IMR-90 (cell line): ENCODE measurements around the gene UPK3A. TPM values are rescaled to one million over a fixed set of nuclear protein-coding genes. Genes with fewer than 3 reads are reported as not detected.

Experiments
- ATAC-seq: fragments of 200-7000 bp; cut with Tn5 transposase; 2 replicates; pipeline ENCODE4 v1.9.1; 2020; ENCODE audit warnings: low read depth, mild to moderate bottlenecking, moderate library complexity
- BruUV-seq: library from RNA; stranded (reverse); fragments of 400-500 nt; replicated peaks from 2 replicates; lab custom pipeline; 2021; lab: Mats Ljungman, UMichigan
- CTCF ChIA-PET: fragments of 300-600 bp; formaldehyde crosslinking; extraction: SDS; loops from one replicate; lab custom pipeline; 2021; ENCODE audit warnings: antibody characterized with exemption; lab: Yijun Ruan, JAX
- POLR2A ChIA-PET: fragments of 300-600 bp; sonication (Branson Sonifier 250); formaldehyde crosslinking; loops from one replicate; lab custom pipeline; 2022; ENCODE audit warnings: antibody characterized with exemption; ENCODE audit not compliant: unreplicated experiment; lab: Charles Lee
- DNase-seq: peaks from one replicate; pipeline ENCODE4 v3.0.0; 2013
- H2AFZ ChIP-seq: replicated peaks from 2 replicates; pipeline ENCODE3; 2013; ENCODE audit warnings: low read length, mild to moderate bottlenecking; ENCODE audit not compliant: poor library complexity
- H2AK5ac ChIP-seq: 2 replicates; pipeline ENCODE4 v1.6.1; 2013; ENCODE audit warnings: low read depth, low read length, inconsistent platforms
- H2AK9ac ChIP-seq: replicated peaks from 2 replicates; pipeline ENCODE3; 2013; ENCODE audit warnings: mild to moderate bottlenecking, low read depth, low read length, moderate library complexity; ENCODE audit not compliant: poor library complexity
- H2BK120ac ChIP-seq: 2 replicates; pipeline ENCODE4 v1.6.1; 2013; ENCODE audit warnings: low read depth, low read length, inconsistent platforms
- H2BK15ac ChIP-seq: 3 replicates; pipeline ENCODE4 v1.6.1; 2013; ENCODE audit warnings: low read depth, low read length, inconsistent platforms
- H2BK20ac ChIP-seq: 2 replicates; pipeline ENCODE4 v1.6.1; 2013; ENCODE audit warnings: low read depth, mild to moderate bottlenecking, inconsistent platforms, low read length, moderate library complexity
- H2BK5ac ChIP-seq: 2 replicates; pipeline ENCODE4 v1.6.1; 2013; ENCODE audit warnings: mild to moderate bottlenecking, low read depth, low read length, inconsistent platforms; ENCODE audit not compliant: poor library complexity, severe bottlenecking
- H3K14ac ChIP-seq: replicated peaks from 2 replicates; pipeline ENCODE4 v1.6.1; 2013; ENCODE audit warnings: low read depth, low read length, inconsistent platforms
- H3K18ac ChIP-seq: 2 replicates; pipeline ENCODE4 v1.6.1; 2013; ENCODE audit warnings: low read depth, low read length, control low read depth
- H3K23ac ChIP-seq: 2 replicates; pipeline ENCODE4 v1.6.1; 2013; ENCODE audit warnings: low read depth, low read length, inconsistent platforms
- H3K27ac ChIP-seq: 2 replicates; pipeline ENCODE4 v1.5.1; 2013; ENCODE audit warnings: mild to moderate bottlenecking, control low read depth, low read length; ENCODE audit not compliant: insufficient read depth
- H3K27me3 ChIP-seq: 2 replicates; pipeline ENCODE4 v1.6.1; 2013; ENCODE audit warnings: low read length; ENCODE audit not compliant: control insufficient read depth, insufficient read depth
- H3K36me3 ChIP-seq: 2 replicates; pipeline ENCODE4 v1.6.1; 2013; ENCODE audit warnings: low read length, mixed read lengths; ENCODE audit not compliant: control insufficient read depth, insufficient read depth
- H3K4ac ChIP-seq: 2 replicates; pipeline ENCODE4 v1.6.1; 2013; ENCODE audit warnings: low read depth, low read length, inconsistent platforms
- H3K4me1 ChIP-seq: 2 replicates; pipeline ENCODE4 v1.6.1; 2013; ENCODE audit warnings: low read length, mixed read lengths; ENCODE audit not compliant: control insufficient read depth, insufficient read depth
- H3K4me2 ChIP-seq: 2 replicates; pipeline ENCODE4 v1.6.1; 2013; ENCODE audit warnings: low read depth, mild to moderate bottlenecking, control low read depth, low read length, moderate library complexity
- H3K4me3 ChIP-seq: 2 replicates; pipeline ENCODE4 v1.5.1; 2013; ENCODE audit warnings: low read depth, mild to moderate bottlenecking, control low read depth, low read length, moderate library complexity; ENCODE audit not compliant: insufficient read depth
- H3K56ac ChIP-seq: 2 replicates; pipeline ENCODE4 v1.6.1; 2013; ENCODE audit warnings: low read length, inconsistent platforms; ENCODE audit not compliant: insufficient read depth; ENCODE audit errors: extremely low read depth
- H3K79me1 ChIP-seq, 2 experiments: 2 replicates each; pipeline ENCODE4 v1.6.1; 2013; ENCODE audit warnings: low read length in 2 of 2, inconsistent platforms in 1 of 2, low read depth in 1 of 2
- H3K9ac ChIP-seq: 2 replicates; pipeline ENCODE4 v1.6.1; 2013; ENCODE audit warnings: low read depth, low read length, control low read depth
- H3K9me1 ChIP-seq: 2 replicates; pipeline ENCODE4 v1.6.1; 2013; ENCODE audit warnings: low read length, inconsistent platforms; ENCODE audit not compliant: insufficient read depth
- H3K9me3 ChIP-seq: 2 replicates; pipeline ENCODE4 v1.6.1; 2013; ENCODE audit warnings: low read length; ENCODE audit not compliant: control insufficient read depth, insufficient read depth
- H4K20me1 ChIP-seq: 2 replicates; pipeline ENCODE4 v1.6.1; 2013; ENCODE audit warnings: low read length, inconsistent platforms; ENCODE audit not compliant: insufficient read depth
- H4K5ac ChIP-seq: 2 replicates; pipeline ENCODE4 v1.6.1; 2013; ENCODE audit warnings: mild to moderate bottlenecking, low read depth, low read length, control low read depth
- H4K8ac ChIP-seq, 2 experiments: 2 replicates each; pipeline ENCODE4 v1.6.1; 2013; ENCODE audit warnings: low read depth in 2 of 2, low read length in 2 of 2, control low read depth in 1 of 2, inconsistent platforms in 1 of 2
- H4K91ac ChIP-seq: 2 replicates; pipeline ENCODE4 v1.6.1; 2013; ENCODE audit warnings: low read depth, low read length, inconsistent platforms; ENCODE audit not compliant: insufficient read depth
- CEBPB ChIP-seq: IDR thresholded peaks from 2 replicates; pipeline ENCODE4 v1.6.1; 2012; ENCODE audit warnings: low read depth, low read length, improper control_type of control experiment
- MXI1 ChIP-seq: IDR thresholded peaks from 2 replicates; pipeline ENCODE4 v1.6.1; 2012; ENCODE audit warnings: low read depth, mild to moderate bottlenecking, low read length, moderate library complexity, borderline replicate concordance
- SMC3 ChIP-seq: fragments of 150-350 bp; IDR thresholded peaks from 2 replicates; pipeline ENCODE4 v1.6.1; 2016; ENCODE audit warnings: low read depth, mild to moderate bottlenecking, antibody characterized with exemption, low read length, moderate library complexity
- WGBS, 2 experiments: methylation state at CpG; one replicate each; pipeline versions ENCODE4 v1.1.5 to v1.1.7; 2013; ENCODE audit warnings: missing lambda C conversion rate in 2 of 2; ENCODE audit not compliant: insufficient read length in 1 of 2; ENCODE audit errors: extremely low coverage in 2 of 2; 5-methylcytosine and 5-hydroxymethylcytosine counted together
- dilution Hi-C: fragments of 300-500 bp; cut with HindIII; formaldehyde crosslinking; loops from one replicate; pipeline ENCODE4 v1.14.3; 2018; ENCODE audit warnings: low sequenced_read_pairs; ENCODE audit not compliant: unreplicated experiment
- in situ Hi-C: fragments of 300-500 bp; cut with MboI; formaldehyde crosslinking; loops from 3 replicates; pipeline ENCODE4 v1.14.3; 2019; ENCODE audit warnings: low sequenced_read_pairs, inconsistent platforms, mixed read lengths
- intact Hi-C: fragments of 100-400 bp; cut with micrococcal nuclease; formaldehyde crosslinking; loops from 2 replicates; pipeline ENCODE4 v1.10.0; 2022
- polyA plus RNA-seq, 3 experiments: library from polyadenylated mRNA; depleted of rRNA; stranded (reverse); fragments of >200 nt; gene quantifications; 2 replicates each; pipeline ENCODE4 v1.2.3, GENCODE V29; 2012; ENCODE audit warnings: low replicate concordance in 1 of 3
- total RNA-seq: library from RNA; depleted of rRNA; stranded (reverse); fragments of >200 nt; gene quantifications from 2 replicates; pipeline ENCODE4 v1.2.3, GENCODE V29; 2012

The UPK3A gene
- total and polyA plus RNA-seq, 2 of the 4 experiments (the other 2 are of a cell fraction): not detected

GRCh38 chr22:45337536-45337935 is 52.8 kb downstream of the UPK3A start:
- Histone ChIP-seq H2AFZ (no peak overlapping the region), H3K27me3 (no peaks in the 10 kb centered on the region), H3K18ac (no peak overlapping the region), H3K9me3 (no peaks in the 10 kb centered on the region), H3K9ac (no peak overlapping the region), H3K4me2 (no peak overlapping the region), H2AK5ac (no peak overlapping the region), H3K56ac (no peak overlapping the region), H3K23ac (no peak overlapping the region), H3K36me3 (peaks cover 50% of the 10 kb centered on the region), H3K4ac (no peak overlapping the region), H3K27ac (no peak overlapping the region), H2BK5ac (no peak overlapping the region), H3K4me3 (no peak overlapping the region), H2BK20ac (no peak overlapping the region), H4K91ac (no peak overlapping the region), H3K9me1 (no peaks in the 10 kb centered on the region), H4K20me1 (no peaks in the 10 kb centered on the region), H3K4me1 (no peaks in the 10 kb centered on the region; the same call in 1 of the 2 replicates), H3K79me1 (no peaks in the 10 kb centered on the region), H2AK9ac (no peak overlapping the region), H4K5ac (no peak overlapping the region), H3K14ac (no peak overlapping the region), H2BK120ac (no peak overlapping the region), H4K8ac (no peak overlapping the region), H2BK15ac (no peak overlapping the region)
- no peak for DNase-seq
- 84% methylated on average over 5 of the region's 9 CpGs; no CpG with 5 or more reads in 1 of the 2 experiments for WGBS, 2 experiments
- intact Hi-C loops: no loop called here
- no TSS peak for BruUV-seq
- no peak for TF ChIP-seq SMC3
- TF ChIP-seq MXI1: no peak
- TF ChIP-seq CEBPB: no peak
- dilution Hi-C loops: no loop called here
- no peak for ATAC-seq
- ChIA-PET POLR2A (no interaction called here), CTCF (no interaction called here)
- in situ Hi-C loops: no loop called here
